Body of pancreas (tissue), 4 donors: ENCODE measurements around the gene LSP1.

ENCODE experiments used
- CTCF ChIP-seq, 7 experiments: fragments of 450-650 bp in 4 of 7; fragments of 200-600 bp in 3 of 7; sonication (generic) in 3 of 7; IDR thresholded peaks; one replicate each; pipeline ENCODE4 v1.5.1; 2016 to 2019; ENCODE audit warnings: antibody characterized with exemption in 7 of 7
- POLR2A ChIP-seq, 3 donors: fragments of 450-650 bp; IDR thresholded peaks; one replicate each; pipeline ENCODE4 v1.6.1; 2016; ENCODE audit warnings: antibody characterized with exemption in 3 of 3, mild to moderate bottlenecking in 2 of 3

- TF ChIP-seq POLR2A (IDR thresholded peaks at IDR 0.05) (no peak), CTCF (IDR thresholded peaks at IDR 0.05) (no peak)
Observed at GRCh38 chr11:1821562-1821961, 31.3 kb upstream of the LSP1 start.
